HepG2 (cell line): ENCODE data around the gene UNCX. TPM values are rescaled to one million over a fixed set of nuclear protein-coding genes. Genes with fewer than 3 reads are reported as not detected.

ENCODE experiments used
- ATAC-seq: fragments of 200-7000 bp; cut with Tn5 transposase; 3 replicates; pipeline ENCODE4 v1.9.1; 2020; ENCODE audit warnings: mild to moderate bottlenecking, moderate library complexity
- BruUV-seq: library from RNA; stranded (reverse); fragments of 400-500 nt; replicated peaks from 2 replicates; lab custom pipeline; 2021; lab: Mats Ljungman, UMichigan
- CTCF ChIA-PET: fragments of 300-600 bp; formaldehyde crosslinking; extraction: SDS; loops from one replicate; lab custom pipeline; 2021; ENCODE audit warnings: low total read pairs, inconsistent platforms, low intra/inter-chr PET ratio; lab: Yijun Ruan, JAX
- POLR2A ChIA-PET: fragments of 350-600 bp; sonication (Branson Sonifier 250); formaldehyde crosslinking; loops from one replicate; lab custom pipeline; 2020; ENCODE audit warnings: antibody characterized with exemption, inconsistent platforms; lab: Yijun Ruan, JAX
- DNase-seq: peaks from one replicate; pipeline ENCODE4 v3.0.0-alpha.2; 2015; ENCODE audit warnings: low spot score
- FAIRE-seq: peaks from 3 replicates; lab custom pipeline; 2011; peaks lifted over from hg19 to GRCh38; lab: Jason Lieb, UNC
- H2AFZ ChIP-seq: one replicate; pipeline ENCODE4 v1.6.1; 2011; ENCODE audit warnings: low read length, inconsistent platforms
- H3K27ac ChIP-seq: fragments of 300-600 bp; 3 replicates; pipeline ENCODE4 v1.8.0; 2011; ENCODE audit warnings: mixed run types, mild to moderate bottlenecking, mixed read lengths, low read length, inconsistent platforms; ENCODE audit not compliant: insufficient read depth; ENCODE audit errors: extremely low read length
- H3K27me3 ChIP-seq, 2 experiments: fragments of 200-600 bp in 1 of 2; 2 replicates in 1 of 2; 3 replicates in 1 of 2; pipeline versions ENCODE4 v1.6.0 to v1.8.0; 2011; ENCODE audit warnings: low read length in 2 of 2, mild to moderate bottlenecking in 2 of 2, moderate library complexity in 2 of 2, inconsistent platforms in 1 of 2; ENCODE audit not compliant: insufficient read depth in 2 of 2, control insufficient read depth in 1 of 2
- H3K36me3 ChIP-seq, 2 experiments: fragments of 200-600 bp in 1 of 2; replicated peaks in 1 of 2; 2 replicates in 1 of 2; 3 replicates in 1 of 2; pipeline versions ENCODE4 v1.5.1 to v1.8.0; 2011; ENCODE audit warnings: low read length in 2 of 2, inconsistent platforms in 1 of 2; ENCODE audit not compliant: insufficient read depth in 2 of 2, control insufficient read depth in 1 of 2
- H3K4me1 ChIP-seq: 2 replicates; pipeline ENCODE4 v1.5.1; 2012; ENCODE audit warnings: low read length, inconsistent platforms; ENCODE audit not compliant: insufficient read depth
- H3K4me2 ChIP-seq: 2 replicates; pipeline ENCODE4 v1.6.0; 2011; ENCODE audit warnings: low read depth, low read length, inconsistent platforms
- H3K4me3 ChIP-seq, 3 experiments: fragments of 200-600 bp in 1 of 3; sonication (generic), shearing (Covaris generic) in 1 of 3; replicated peaks in 1 of 3; 2 replicates each; pipeline ENCODE4 v1.5.1; 2011 to 2016; ENCODE audit warnings: low read length in 3 of 3, inconsistent platforms in 2 of 3, low read depth in 2 of 3, mild to moderate bottlenecking in 2 of 3, control low read depth in 1 of 3, mixed read lengths in 1 of 3; ENCODE audit not compliant: insufficient read depth in 1 of 3
- H3K79me2 ChIP-seq: one replicate; pipeline ENCODE4 v1.6.1; 2011; ENCODE audit warnings: low read length, inconsistent platforms; ENCODE audit not compliant: insufficient read depth
- H3K9ac ChIP-seq: 2 replicates; pipeline ENCODE4 v1.6.0; 2011; ENCODE audit warnings: mild to moderate bottlenecking, low read depth, low read length, inconsistent platforms; ENCODE audit not compliant: insufficient read depth
- H3K9me3 ChIP-seq: 2 replicates; pipeline ENCODE4 v1.5.1; 2012; ENCODE audit warnings: mild to moderate bottlenecking, low read length
- H4K20me1 ChIP-seq: 2 replicates; pipeline ENCODE4 v1.6.0; 2011; ENCODE audit warnings: inconsistent platforms, mild to moderate bottlenecking, low read length, moderate library complexity; ENCODE audit not compliant: insufficient read depth
- ELF4 ChIP-seq: sonication (generic); formaldehyde crosslinking; IDR thresholded peaks from 2 replicates; pipeline ENCODE4 v1.5.0; 2020; ENCODE audit warnings: missing genetic modification reagents, mild to moderate bottlenecking, moderate library complexity, borderline replicate concordance
- LCORL ChIP-seq, 2 experiments: fragments of 450-650 bp in 1 of 2; sonication (generic) in 1 of 2; formaldehyde crosslinking in 1 of 2; IDR thresholded peaks; 2 replicates each; pipeline versions ENCODE4 v1.5.0 to v1.6.1; 2017 to 2020; ENCODE audit warnings: antibody characterized with exemption in 1 of 2, missing genetic modification reagents in 1 of 2
- RXRB ChIP-seq: IDR thresholded peaks from 2 replicates; pipeline ENCODE4 v1.6.1; 2016; ENCODE audit warnings: borderline replicate concordance, missing genetic modification reagents, missing compliant biosample characterization
- ZNF232 ChIP-seq: sonication (generic); formaldehyde crosslinking; IDR thresholded peaks from 2 replicates; pipeline ENCODE4 v1.4.0; 2020; ENCODE audit warnings: missing genetic modification reagents, borderline replicate concordance
- WGBS: methylation state at CpG from one replicate; pipeline ENCODE4 v1.1.6; 2017; ENCODE audit warnings: low lambda C conversion rate; 5-methylcytosine and 5-hydroxymethylcytosine counted together
- in situ Hi-C: cut with HindIII; loops from 2 replicates; pipeline ENCODE4 v1.10.0; 2017; ENCODE audit warnings: low pct_unique_long_range_greater_than_20kb; ENCODE audit not compliant: extremely low pct_ligation_motif_present
- intact Hi-C: fragments of 100-400 bp; cut with micrococcal nuclease; formaldehyde crosslinking; loops from one replicate; pipeline ENCODE4 v1.10.0; 2022; ENCODE audit not compliant: unreplicated experiment
- polyA plus RNA-seq, 8 experiments: library from polyadenylated mRNA; depleted of rRNA in 3 of 8; stranded (reverse) in 7 of 8; unstranded in 1 of 8; fragments of >200 nt; fragmentation: Illumina TruSeq in 4 of 8; extraction: Trizol in 4 of 8; gene quantifications; 2 replicates each; pipeline versions ENCODE4 v1.2.1 to v1.2.3, GENCODE V29; 2011 to 2016; ENCODE audit warnings: low read depth in 4 of 8, missing spikeins in 1 of 8, mixed read lengths in 1 of 8; ENCODE audit not compliant: insufficient read depth in 1 of 8
- total RNA-seq, 5 experiments: library from RNA; depleted of rRNA; stranded (reverse); fragments of >200 nt; fragmentation: Illumina TruSeq; extraction: Trizol; gene quantifications; 2 replicates each; pipeline ENCODE4 v1.2.3, GENCODE V29; 2016; ENCODE audit warnings: low read depth in 1 of 5

The UNCX gene
- total and polyA plus RNA-seq, 2 of the 13 experiments (the other 11 are each of a cell fraction or from before 2014, with no cell fraction given), result not detected

GRCh38 chr7:1188720-1189294 lies 43.9 kb upstream of the UNCX start (continued):
- TF ChIP-seq RXRB (CRISPR knock-in tag) (no peak), LCORL (IDR thresholded peaks at IDR 0.05) (peak; percentile 36; the same call in 1 of the 2 replicates), LCORL (CRISPR knock-in tag; IDR thresholded peaks at IDR 0.05) (no peak)

DNA sequence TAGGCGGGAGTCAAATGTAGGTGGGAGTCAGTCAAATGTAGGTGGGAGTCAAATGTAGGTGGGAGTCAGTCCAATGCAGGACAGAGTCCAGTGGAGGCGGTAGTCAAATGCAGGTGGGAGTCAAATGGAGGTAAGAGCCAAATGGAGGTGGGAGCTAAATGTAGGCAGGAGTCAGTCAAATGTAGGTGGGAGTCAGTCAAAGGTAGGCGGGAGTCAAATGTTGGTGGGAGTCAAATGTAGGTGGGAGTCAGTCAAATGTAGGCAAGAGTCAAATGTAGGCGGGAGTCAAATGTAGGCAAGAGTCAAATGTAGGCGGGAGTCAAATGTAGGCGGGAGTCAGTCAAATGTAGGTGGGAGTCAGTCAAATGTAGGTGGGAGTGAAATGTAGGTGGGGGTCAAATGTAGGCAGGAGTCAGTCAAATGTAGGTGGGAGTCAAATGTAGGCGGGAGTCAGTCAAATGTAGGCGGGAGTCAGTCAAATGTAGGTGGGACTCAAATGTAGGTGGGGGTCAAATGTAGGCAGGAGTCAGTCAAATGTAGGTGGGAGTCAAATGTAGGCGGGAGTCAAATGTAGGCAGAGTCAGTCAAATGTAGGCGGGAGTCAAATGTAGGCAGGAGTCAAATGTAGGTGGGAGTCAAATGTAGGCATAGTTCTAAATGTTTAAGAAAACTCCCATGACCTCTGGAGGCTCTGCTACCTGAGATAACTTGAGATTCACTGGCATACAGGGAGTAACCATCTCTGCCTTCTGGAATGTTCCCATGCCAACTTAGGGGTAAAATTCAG lies 42.5 kb upstream of the UNCX start:
- Histone ChIP-seq H4K20me1 (no peaks in the 10 kb centered on the region), H3K4me2 (no peak overlapping the region), H3K9me3 (no peaks in the 10 kb centered on the region), H3K79me2 (no peaks in the 10 kb centered on the region), H2AFZ (no peak overlapping the region), H3K4me1 (peaks cover 10% of the 10 kb centered on the region), H3K9ac (no peak overlapping the region)
- ATAC-seq, result no peak
- FAIRE-seq, result no peak
- CTCF ChIA-PET, result no interaction called here
- no peak for DNase-seq
- BruUV-seq, result no TSS peak
- TF ChIP-seq ZNF232 (CRISPR knock-in tag) (peak; percentile 41; the same call in 1 of the 2 replicates), ELF4 (CRISPR knock-in tag) (no peak)
- TF ChIP-seq, all 625 proteins: peak for 1
- 54% methylated on average over 10 of the region's 10 CpGs for WGBS
- H3K27ac ChIP-seq, result no peak overlapping the region
- H3K36me3 ChIP-seq, result no peaks in the 10 kb centered on the region
- POLR2A ChIA-PET, result no interaction called here
- in situ Hi-C loops (no loop called here), intact Hi-C loops (no loop called here)
- peaks cover 13 to 86% of the 10 kb centered on the region in 2 experiments for H3K27me3 ChIP-seq
- H3K4me3 ChIP-seq, result no peak overlapping the region
